Psoas muscle (tissue), 8 donors: ENCODE results near the gene AFAP1. TPM values are rescaled to one million over a fixed set of nuclear protein-coding genes. Genes with fewer than 3 reads are reported as not detected.

Experiments
- ATAC-seq, 4 donors: fragments of 200-7000 bp; cut with Tn5 transposase; one replicate each; pipeline ENCODE4 v1.9.1; 2020; ENCODE audit warnings: moderate library complexity in 3 of 4, mild to moderate bottlenecking in 2 of 4
- DNase-seq, 2 donors: peaks; one replicate each; pipeline ENCODE4 v3.0.0-alpha.2; 2020
- H3K27ac ChIP-seq: fragments of 200-600 bp; one replicate; pipeline ENCODE4 v1.8.0; 2022
- H3K27me3 ChIP-seq, 3 donors: fragments of 200-600 bp in 1 of 3; one replicate each; pipeline versions ENCODE4 v1.6.1 to v1.8.0; 2013 to 2022; ENCODE audit warnings: low read length in 2 of 3, mild to moderate bottlenecking in 2 of 3, moderate library complexity in 1 of 3; ENCODE audit not compliant: insufficient read depth in 3 of 3
- H3K36me3 ChIP-seq, 2 donors: fragments of 200-600 bp in 1 of 2; one replicate each; pipeline versions ENCODE4 v1.6.1 to v1.8.0; 2013 to 2022; ENCODE audit warnings: low read depth in 1 of 2, mild to moderate bottlenecking in 1 of 2, moderate library complexity in 1 of 2; ENCODE audit not compliant: insufficient read depth in 1 of 2
- H3K4me1 ChIP-seq: fragments of 200-600 bp; one replicate; pipeline ENCODE4 v1.8.0; 2022
- H3K4me3 ChIP-seq: fragments of 200-600 bp; one replicate; pipeline ENCODE4 v1.8.0; 2022; ENCODE audit warnings: mild to moderate bottlenecking
- H3K9me3 ChIP-seq: fragments of 200-600 bp; one replicate; pipeline ENCODE4 v1.8.0; 2022
- WGBS, 3 donors: extraction: QIAGEN DNeasy Blood & Tissue Kit; methylation state at CpG; one replicate each; pipeline versions ENCODE4 v1.1.6 to v1.1.7; 2013; 5-methylcytosine and 5-hydroxymethylcytosine counted together
- intact Hi-C, 2 donors: fragments of 100-400 bp; cut with DNase I; formaldehyde crosslinking; loops; one replicate each; pipeline versions ENCODE4 v1.11.0 to v1.14.2; 2022
- polyA plus RNA-seq, 3 donors: library from polyadenylated mRNA; stranded (reverse); fragments of 200-250 nt; gene quantifications; one replicate each; pipeline ENCODE4 v1.2.3, GENCODE V29; 2013
- total RNA-seq, 4 donors: library from RNA; stranded (reverse); fragmentation: NEBNext Ultra II Directional in 2 of 4; extraction: Animal tissue kit (Norgen Biotek cat#: 25700) in 2 of 4; gene quantifications; one replicate each; pipeline versions ENCODE4 v1.2.1 to v1.2.4, GENCODE V29; 2021 to 2023
- TF ChIP-seq, protein P1 (sequence below): fragments of 200-600 bp; IDR thresholded peaks from one replicate; pipeline ENCODE4 v1.8.0; 2022; ENCODE audit warnings: antibody characterized with exemption
- donor health status: healthy with polysubstance abuse.
- donor health status: DM: no; HTN: no; CAD: no; lungs with moderate emphysema.
- donor health status: Bipolar disorder and iron deficiency.
- donor health status: healthy.
- donor health status: DM: yes; HTN: yes; CAD: no.
- donor health status: DM: no; HTN: no; CAD: no.
- donor health status: DM: no; HTN: no; CAD: no.
- donor health status: DM: yes; HTN: yes; CAD: no.

The AFAP1 gene
- total and polyA plus RNA-seq, 7 donors, result 1.3 to 11.4 (median 2.6) TPM

DNA sequence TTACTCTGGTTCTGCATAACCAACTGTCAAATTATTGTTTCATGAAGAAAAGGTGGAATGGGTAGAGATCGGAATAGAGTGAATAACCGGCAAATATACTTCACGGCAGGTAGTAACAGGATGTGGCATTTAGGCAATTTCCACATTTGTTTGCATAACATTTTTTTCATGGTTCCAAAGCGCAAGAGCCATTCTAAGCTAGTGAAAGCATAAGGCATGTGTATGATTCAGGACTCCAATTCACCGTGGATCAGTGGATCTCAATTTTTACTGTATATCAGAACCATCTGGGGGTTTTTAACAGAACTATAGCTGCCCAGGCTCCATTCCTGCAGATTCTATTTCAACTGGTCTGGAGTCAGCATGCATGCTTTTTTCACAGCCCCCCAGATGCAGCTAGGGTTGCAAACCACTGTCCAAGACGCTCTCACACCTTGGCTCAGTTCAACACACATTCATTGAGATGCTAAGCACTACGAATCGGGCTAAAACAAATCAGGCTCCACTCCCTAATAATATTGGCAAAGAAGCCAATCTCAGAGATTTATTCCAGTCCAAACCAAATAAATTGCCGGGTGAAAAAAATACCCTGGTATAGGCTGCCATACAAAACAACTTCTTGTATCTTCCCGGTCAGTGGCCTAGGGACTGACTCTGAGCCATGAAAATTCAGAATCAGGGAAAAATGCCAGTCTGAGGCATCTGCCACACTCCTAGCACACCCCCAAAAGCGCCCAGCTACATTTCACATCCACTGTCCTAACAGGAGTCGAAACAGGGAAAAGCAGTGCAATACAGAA lies 30.0 kb downstream of the AFAP1 start:
- intact Hi-C loops, result no loop called here

DNA sequence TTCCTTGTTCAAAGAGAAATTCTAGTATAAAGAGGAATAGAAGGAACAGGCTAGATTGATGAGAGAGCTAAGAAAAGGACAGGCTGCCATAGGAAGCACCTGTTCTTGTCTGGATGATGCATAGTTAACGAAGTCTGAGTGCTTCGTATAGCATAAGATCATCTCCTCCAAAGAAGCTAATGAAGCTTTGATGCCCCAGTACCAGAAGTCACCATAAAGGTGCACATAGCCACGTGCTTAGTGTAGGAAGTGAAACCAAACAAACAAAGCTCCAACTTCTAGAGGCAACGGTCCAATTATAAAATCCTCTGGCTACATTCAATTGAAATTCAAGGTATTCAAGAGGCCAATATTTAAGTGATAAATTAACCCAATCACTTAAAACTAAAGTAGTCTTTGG lies 31.0 kb downstream of the AFAP1 start:
- Histone ChIP-seq H3K27ac (no peak overlapping the region), H3K4me3 (no peak overlapping the region), H3K9me3 (no peaks in the 10 kb centered on the region), H3K4me1 (no peaks in the 10 kb centered on the region), H3K36me3 (no peaks in the 10 kb centered on the region), H3K27me3 (no peaks in the 10 kb centered on the region)
- intact Hi-C loops, result no loop called here
- TF ChIP-seq, protein P1, sequence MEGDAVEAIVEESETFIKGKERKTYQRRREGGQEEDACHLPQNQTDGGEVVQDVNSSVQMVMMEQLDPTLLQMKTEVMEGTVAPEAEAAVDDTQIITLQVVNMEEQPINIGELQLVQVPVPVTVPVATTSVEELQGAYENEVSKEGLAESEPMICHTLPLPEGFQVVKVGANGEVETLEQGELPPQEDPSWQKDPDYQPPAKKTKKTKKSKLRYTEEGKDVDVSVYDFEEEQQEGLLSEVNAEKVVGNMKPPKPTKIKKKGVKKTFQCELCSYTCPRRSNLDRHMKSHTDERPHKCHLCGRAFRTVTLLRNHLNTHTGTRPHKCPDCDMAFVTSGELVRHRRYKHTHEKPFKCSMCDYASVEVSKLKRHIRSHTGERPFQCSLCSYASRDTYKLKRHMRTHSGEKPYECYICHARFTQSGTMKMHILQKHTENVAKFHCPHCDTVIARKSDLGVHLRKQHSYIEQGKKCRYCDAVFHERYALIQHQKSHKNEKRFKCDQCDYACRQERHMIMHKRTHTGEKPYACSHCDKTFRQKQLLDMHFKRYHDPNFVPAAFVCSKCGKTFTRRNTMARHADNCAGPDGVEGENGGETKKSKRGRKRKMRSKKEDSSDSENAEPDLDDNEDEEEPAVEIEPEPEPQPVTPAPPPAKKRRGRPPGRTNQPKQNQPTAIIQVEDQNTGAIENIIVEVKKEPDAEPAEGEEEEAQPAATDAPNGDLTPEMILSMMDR, result no peak
- 71 to 77% (median 72%) methylated on average over 4 of the region's 4 CpGs for WGBS, 3 donors
- DNase-seq (no peak), ATAC-seq (no peak)

More for the DNA sequence above, 30.0 kb downstream of the AFAP1 start:
- Histone ChIP-seq H3K4me1 (no peaks in the 10 kb centered on the region), H3K27ac (no peak overlapping the region), H3K4me3 (no peak overlapping the region), H3K9me3 (no peaks in the 10 kb centered on the region), H3K27me3 (no peaks in the 10 kb centered on the region), H3K36me3 (no peaks in the 10 kb centered on the region)
- ATAC-seq, result peak in 1 of 4 donors; percentile 14
- 75 to 85% (median 79%) methylated on average over 12 of the region's 12 CpGs for WGBS, 3 donors
- TF ChIP-seq, protein P1, result no peak
- no peak for DNase-seq

DNA sequence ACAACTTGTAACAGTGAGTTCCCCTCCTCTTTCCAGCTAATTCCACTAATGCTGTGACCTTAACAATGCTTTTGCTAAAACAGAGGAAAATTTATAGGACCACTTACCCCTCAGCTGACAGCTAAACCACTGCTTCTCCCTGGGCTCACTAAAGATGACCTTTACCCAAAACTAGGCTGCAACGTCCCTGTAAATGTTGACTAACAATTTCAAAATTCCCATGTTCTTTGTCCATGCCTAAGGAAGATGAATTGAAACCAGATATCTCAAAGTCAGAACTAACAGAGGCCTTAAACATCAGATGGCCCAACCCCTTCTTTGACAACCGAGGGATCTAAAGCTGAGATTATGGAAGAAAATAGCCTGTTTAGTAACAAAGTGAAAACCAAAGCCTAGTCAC lies 32.5 kb downstream of the AFAP1 start:
- Histone ChIP-seq H3K9me3 (no peaks in the 10 kb centered on the region), H3K27me3 (peaks cover 0 to 1% (median 0%) of the 10 kb centered on the region in 3 donors), H3K27ac (no peak overlapping the region), H3K36me3 (no peaks in the 10 kb centered on the region), H3K4me3 (no peak overlapping the region), H3K4me1 (no peaks in the 10 kb centered on the region)
- intact Hi-C loops, result no loop called here
- TF ChIP-seq, protein P1, result no peak
- ATAC-seq (no peak), DNase-seq (no peak)
- 84 to 90% (median 85%) methylated on average over 2 of the region's 2 CpGs for WGBS, 3 donors

DNA sequence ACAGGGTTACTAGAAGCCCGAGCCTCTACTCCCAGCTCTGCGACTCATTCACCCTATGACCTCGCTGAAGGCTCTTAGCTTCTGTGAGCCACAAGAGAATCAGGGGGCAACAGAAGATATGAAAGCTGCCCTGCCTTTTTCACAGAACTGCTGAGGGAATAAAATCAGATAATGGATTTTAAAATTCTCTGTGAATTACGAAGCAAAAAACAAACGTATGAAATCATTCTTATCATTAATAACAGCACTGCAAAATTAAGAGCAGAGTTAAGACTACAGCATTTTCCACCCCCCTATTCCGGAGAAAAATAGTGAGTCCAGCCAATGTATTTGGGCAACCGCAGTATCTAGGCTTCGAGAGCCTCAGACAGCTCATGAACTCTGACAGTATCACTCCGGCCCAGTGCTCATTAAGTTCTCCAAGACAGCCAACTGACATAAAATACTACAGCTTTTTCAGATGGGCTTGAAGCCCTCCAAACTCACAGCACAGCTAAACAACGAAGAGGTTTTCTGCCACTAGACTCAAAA lies 33.4 kb downstream of the AFAP1 start:
- Histone ChIP-seq H3K27me3 (peaks cover 0 to 1% (median 0%) of the 10 kb centered on the region in 3 donors), H3K4me1 (no peaks in the 10 kb centered on the region), H3K9me3 (no peaks in the 10 kb centered on the region), H3K27ac (no peak overlapping the region), H3K4me3 (no peak overlapping the region), H3K36me3 (no peaks in the 10 kb centered on the region)
- 62 to 71% (median 70%) methylated on average over 10 of the region's 10 CpGs for WGBS, 3 donors
- no peak for ATAC-seq
- intact Hi-C loops, result no loop called here
- TF ChIP-seq, protein P1, result no peak
- DNase-seq, result no peak
